ENCODE measurements around the gene CAMK2A. TPM values are rescaled to one million over a fixed set of nuclear protein-coding genes. Genes with fewer than 3 reads are reported as not detected.
A peak's percentile ranks its signal among the peaks of the same experiment; 100 is the strongest.

CAMK2A gene
- total RNA-seq, 1 experiment from 2014 or later: 0.33 TPM

- no peaks in the 10 kb centered on the region for H3K79me2 ChIP-seq (ENCODE audit: insufficient read depth, low read length)
- H2BK120ac ChIP-seq (ENCODE audit: low read depth, low read length, poor library complexity, severe bottlenecking): no peak overlapping the region
- no peak overlapping the region for H3K9ac ChIP-seq (ENCODE audit: extremely low read depth, insufficient read length, low read length)
- no peak overlapping the region for H3K23ac ChIP-seq (ENCODE audit: insufficient read length, low read depth, low read length)
- H2AFZ ChIP-seq (ENCODE audit: low read length): no peak overlapping the region
- H3K4me1 Mint-ChIP-seq: peaks cover 46 to 59% of the 10 kb centered on the region in 2 experiments
- H3K9me3 Mint-ChIP-seq: no peaks in the 10 kb centered on the region
- peaks cover 12% of the 10 kb centered on the region for H3K23me2 ChIP-seq (ENCODE audit: insufficient read length, low read depth, low read length, poor library complexity, severe bottlenecking)
- no peaks in the 10 kb centered on the region for H3K9me3 ChIP-seq (ENCODE audit: control insufficient read depth, low read depth, low read length)
- no peak overlapping the region for H4K91ac ChIP-seq (ENCODE audit: insufficient read length, low read depth, low read length)
- no peaks in the 10 kb centered on the region; the same call in 1 of the 2 replicates for H3K27me3 ChIP-seq (ENCODE audit: insufficient read depth, low read length)
- no peak overlapping the region for H3K18ac ChIP-seq (ENCODE audit: insufficient read length, low read depth, low read length)
- peak overlapping the region; percentile 46 to 73 for H3K4me3 Mint-ChIP-seq
- H2BK5ac ChIP-seq (ENCODE audit: insufficient read length, low read length): no peak overlapping the region
- peaks cover 5% of the 10 kb centered on the region; the same call in 1 of the 2 replicates for H3K4me1 ChIP-seq (ENCODE audit: insufficient read depth, low read length)
- H3K14ac ChIP-seq (ENCODE audit: insufficient read depth, low read length): no peak overlapping the region
- DNase-seq: no peak
- H3K27me3 Mint-ChIP-seq (ENCODE audit: low read depth): peaks cover 21% of the 10 kb centered on the region
- H2BK20ac ChIP-seq (ENCODE audit: low read depth, low read length, poor library complexity, severe bottlenecking): no peak overlapping the region
- no peak overlapping the region for H3K27ac Mint-ChIP-seq
- H3K79me1 ChIP-seq (ENCODE audit: insufficient read depth, low read depth, low read length, poor library complexity, severe bottlenecking): no peaks in the 10 kb centered on the region
- peak overlapping the region; percentile 72 for H3K4me2 ChIP-seq (ENCODE audit: insufficient read depth, insufficient read length, low read length)
- no peak for TF ChIP-seq CTCF (conservative IDR thresholded peaks at IDR 0.05)
- no peak overlapping the region for H3K56ac ChIP-seq (ENCODE audit: insufficient read length, low read depth, low read length)
- H2BK15ac ChIP-seq (ENCODE audit: low read depth, low read length): no peak overlapping the region
- no peak overlapping the region for H2AK5ac ChIP-seq (ENCODE audit: insufficient read length, low read length)
- no CpG with 5 or more reads among the region's 22 CpGs for WGBS (ENCODE audit: extremely low coverage, insufficient read length, low lambda C conversion rate)
- H3K4ac ChIP-seq (ENCODE audit: low read depth, low read length): no peak overlapping the region
- H4K5ac ChIP-seq (ENCODE audit: insufficient read length, low read depth, low read length): no peak overlapping the region
- H4K8ac ChIP-seq (replicated peaks; ENCODE audit: insufficient read length, low read depth, low read length): no peak overlapping the region
- no peak overlapping the region for H3T11ph ChIP-seq (ENCODE audit: low read length)
- H2BK12ac ChIP-seq (ENCODE audit: insufficient read length, low read depth, low read length): no peak overlapping the region
- H3K36me3 Mint-ChIP-seq (ENCODE audit: insufficient read depth in 1 of 3, low read depth in 3 of 3): no peaks in the 10 kb centered on the region
- no peak overlapping the region for H3K27ac ChIP-seq (ENCODE audit: insufficient read length, low read depth, low read length)
- H4K20me1 ChIP-seq (ENCODE audit: control insufficient read depth, insufficient read depth, insufficient read length): no peaks in the 10 kb centered on the region
Observed at GRCh38 chr5:150301901-150302300, 12.3 kb upstream of the CAMK2A start.

Data from H9 (cell line).